H9 (cell line): ENCODE results near the gene ATP6V0A1. TPM values are rescaled to one million over a fixed set of nuclear protein-coding genes. Genes with fewer than 3 reads are reported as not detected.

Experiments used
- DNase-seq: peaks from one replicate; pipeline ENCODE4 v3.0.0-alpha.2; 2017
- H2AFZ ChIP-seq: one replicate; pipeline ENCODE4 v1.6.1; 2013; ENCODE audit warnings: mild to moderate bottlenecking, low read length, control low read depth, moderate library complexity
- H2AK5ac ChIP-seq: 2 replicates; pipeline ENCODE4 v1.6.1; 2013; ENCODE audit warnings: low read length, control low read depth, mixed read lengths; ENCODE audit not compliant: insufficient read length
- H2BK120ac ChIP-seq: one replicate; pipeline ENCODE4 v1.6.1; 2013; ENCODE audit warnings: low read depth, mild to moderate bottlenecking, low read length, control low read depth, inconsistent platforms; ENCODE audit not compliant: poor library complexity, severe bottlenecking
- H2BK12ac ChIP-seq: 2 replicates; pipeline ENCODE4 v1.6.1; 2013; ENCODE audit warnings: low read length, control low read depth, mixed read lengths, low read depth; ENCODE audit not compliant: insufficient read length
- H2BK15ac ChIP-seq: 2 replicates; pipeline ENCODE4 v1.6.1; 2013; ENCODE audit warnings: low read depth, low read length, control low read depth
- H2BK20ac ChIP-seq: one replicate; pipeline ENCODE4 v1.6.1; 2013; ENCODE audit warnings: low read depth, mild to moderate bottlenecking, low read length, control low read depth, inconsistent platforms; ENCODE audit not compliant: poor library complexity, severe bottlenecking
- H2BK5ac ChIP-seq: 2 replicates; pipeline ENCODE4 v1.6.1; 2013; ENCODE audit warnings: low read length, control low read depth, mixed read lengths; ENCODE audit not compliant: insufficient read length
- H3K14ac ChIP-seq: 2 replicates; pipeline ENCODE4 v1.6.1; 2013; ENCODE audit warnings: low read length, control low read depth; ENCODE audit not compliant: insufficient read depth
- H3K18ac ChIP-seq: 2 replicates; pipeline ENCODE4 v1.6.1; 2013; ENCODE audit warnings: low read depth, mild to moderate bottlenecking, mixed read lengths, low read length, control low read depth; ENCODE audit not compliant: insufficient read length
- H3K23ac ChIP-seq: 2 replicates; pipeline ENCODE4 v1.6.1; 2013; ENCODE audit warnings: low read length, control low read depth, mixed read lengths, low read depth; ENCODE audit not compliant: insufficient read length
- H3K23me2 ChIP-seq: 2 replicates; pipeline ENCODE4 v1.6.1; 2013; ENCODE audit warnings: low read depth, mild to moderate bottlenecking, mixed read lengths, low read length, control low read depth; ENCODE audit not compliant: insufficient read length, poor library complexity, severe bottlenecking
- H3K27ac ChIP-seq: 2 replicates; pipeline ENCODE4 v1.5.1; 2013; ENCODE audit warnings: low read length, control low read depth, mixed read lengths, low read depth; ENCODE audit not compliant: insufficient read length
- H3K27me3 ChIP-seq: 2 replicates; pipeline ENCODE4 v1.6.1; 2013; ENCODE audit warnings: low read length, control low read depth, inconsistent platforms; ENCODE audit not compliant: insufficient read depth
- H3K4ac ChIP-seq: 2 replicates; pipeline ENCODE4 v1.6.1; 2013; ENCODE audit warnings: low read depth, mild to moderate bottlenecking, control low read depth, inconsistent platforms, low read length, moderate library complexity
- H3K4me1 ChIP-seq: 2 replicates; pipeline ENCODE4 v1.6.1; 2013; ENCODE audit warnings: low read length, control low read depth, inconsistent platforms; ENCODE audit not compliant: insufficient read depth
- H3K4me2 ChIP-seq: 2 replicates; pipeline ENCODE4 v1.6.1; 2013; ENCODE audit warnings: low read length, control low read depth, mixed read lengths; ENCODE audit not compliant: insufficient read length, insufficient read depth
- H3K56ac ChIP-seq: 2 replicates; pipeline ENCODE4 v1.6.1; 2013; ENCODE audit warnings: low read depth, mild to moderate bottlenecking, mixed read lengths, low read length, control low read depth; ENCODE audit not compliant: insufficient read length
- H3K79me1 ChIP-seq: 2 replicates; pipeline ENCODE4 v1.6.1; 2013; ENCODE audit warnings: low read depth, mild to moderate bottlenecking, moderate library complexity, low read length, control low read depth, inconsistent platforms; ENCODE audit not compliant: insufficient read depth, poor library complexity, severe bottlenecking
- H3K79me2 ChIP-seq: 2 replicates; pipeline ENCODE4 v1.6.1; 2013; ENCODE audit warnings: low read length, control low read depth, inconsistent platforms; ENCODE audit not compliant: insufficient read depth
- H3K9ac ChIP-seq: 2 replicates; pipeline ENCODE4 v1.6.1; 2013; ENCODE audit warnings: low read length, control low read depth, mixed read lengths; ENCODE audit not compliant: insufficient read length; ENCODE audit errors: extremely low read depth
- H3K9me3 ChIP-seq: one replicate; pipeline ENCODE4 v1.6.1; 2013; ENCODE audit warnings: low read depth, low read length, inconsistent platforms; ENCODE audit not compliant: control insufficient read depth
- H3T11ph ChIP-seq: one replicate; pipeline ENCODE4 v1.6.1; 2013; ENCODE audit warnings: mild to moderate bottlenecking, low read length, control low read depth, inconsistent platforms
- H4K20me1 ChIP-seq: one replicate; pipeline ENCODE4 v1.6.1; 2013; ENCODE audit not compliant: control insufficient read depth, insufficient read length, insufficient read depth
- H4K5ac ChIP-seq: 2 replicates; pipeline ENCODE4 v1.6.1; 2013; ENCODE audit warnings: low read depth, mild to moderate bottlenecking, mixed read lengths, low read length, control low read depth; ENCODE audit not compliant: insufficient read length
- H4K8ac ChIP-seq: replicated peaks from 2 replicates; pipeline ENCODE4 v1.6.1; 2013; ENCODE audit warnings: low read length, control low read depth, mixed read lengths, low read depth; ENCODE audit not compliant: insufficient read length
- H4K91ac ChIP-seq: 2 replicates; pipeline ENCODE4 v1.6.1; 2013; ENCODE audit warnings: low read depth, mild to moderate bottlenecking, moderate library complexity, mixed read lengths, low read length, control low read depth; ENCODE audit not compliant: insufficient read length
- H3K27ac Mint-ChIP-seq, 3 experiments: 2 replicates in 2 of 3; 3 replicates in 1 of 3; pipeline ENCODE4 v1.8.0; 2020 to 2021; ENCODE audit warnings: mixed read lengths in 3 of 3, mild to moderate bottlenecking in 1 of 3, moderate library complexity in 1 of 3
- H3K27me3 Mint-ChIP-seq: 2 replicates; pipeline ENCODE4 v1.8.0; 2021; ENCODE audit warnings: low read depth, mild to moderate bottlenecking, moderate library complexity, mixed read lengths
- H3K36me3 Mint-ChIP-seq, 3 experiments: 2 replicates in 2 of 3; 3 replicates in 1 of 3; pipeline ENCODE4 v1.8.0; 2020 to 2021; ENCODE audit warnings: low read depth in 3 of 3, mixed read lengths in 3 of 3; ENCODE audit not compliant: insufficient read depth in 1 of 3
- H3K4me1 Mint-ChIP-seq, 2 experiments: 2 replicates each; pipeline ENCODE4 v1.8.0; 2020; ENCODE audit warnings: mixed read lengths in 2 of 2
- H3K4me3 Mint-ChIP-seq, 2 experiments: 2 replicates in 1 of 2; 3 replicates in 1 of 2; pipeline ENCODE4 v1.8.0; 2020 to 2021; ENCODE audit warnings: mild to moderate bottlenecking in 2 of 2, mixed read lengths in 2 of 2, moderate library complexity in 1 of 2
- H3K9me3 Mint-ChIP-seq, 2 experiments: 2 replicates in 1 of 2; 3 replicates in 1 of 2; pipeline ENCODE4 v1.8.0; 2020; ENCODE audit warnings: mild to moderate bottlenecking in 2 of 2, mixed read lengths in 2 of 2, moderate library complexity in 1 of 2
- WGBS: extraction: QIAGEN DNeasy Blood & Tissue Kit; methylation state at CpG from one replicate; pipeline ENCODE4 v1.1.7; 2013; ENCODE audit warnings: missing lambda C conversion rate, low lambda C conversion rate, mixed read lengths; ENCODE audit not compliant: insufficient read length; ENCODE audit errors: extremely low coverage; 5-methylcytosine and 5-hydroxymethylcytosine counted together
- total RNA-seq: library from RNA; stranded (reverse); gene quantifications from 2 replicates; pipeline ENCODE4 v1.2.1, GENCODE V29; 2021
- TF ChIP-seq, protein P1 (sequence below): fragments of 200-600 bp; sonication (generic); conservative IDR thresholded peaks from 3 replicates; pipeline ENCODE4 v1.8.0; 2021; ENCODE audit warnings: antibody characterized with exemption, mild to moderate bottlenecking

ATP6V0A1 gene
- total RNA-seq, 1 experiment from 2014 or later: 54.1 TPM

DNA sequence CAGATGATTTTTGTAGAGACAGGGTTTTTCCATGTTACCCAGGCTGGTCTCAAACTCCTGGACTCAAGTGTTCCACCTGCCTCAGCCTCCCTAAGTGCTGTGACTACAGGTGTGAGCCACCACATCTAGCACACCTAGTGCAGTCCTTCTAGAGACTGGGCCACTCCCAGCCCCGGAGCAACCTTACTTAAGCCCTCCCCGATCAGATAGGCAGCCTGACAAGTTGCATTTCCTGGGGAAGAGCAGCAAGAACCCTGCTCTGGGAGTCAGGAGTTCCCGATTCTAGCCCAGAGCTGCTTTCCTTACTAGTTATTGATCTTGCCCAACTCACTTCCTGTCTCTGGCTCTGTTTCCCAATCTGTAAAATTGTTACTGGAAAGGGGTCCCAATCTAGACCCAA is 70.4 kb downstream of the ATP6V0A1 start:
- H4K91ac ChIP-seq: no peak overlapping the region

More for the DNA sequence above, 70.4 kb downstream of the ATP6V0A1 start:
- no peak overlapping the region for H2AFZ ChIP-seq
- H3K23ac ChIP-seq: no peak overlapping the region
- H3T11ph ChIP-seq: no peak overlapping the region
- H3K36me3 Mint-ChIP-seq: no peaks in the 10 kb centered on the region; a peak in 2 of 7 replicates
- TF ChIP-seq, protein P1, sequence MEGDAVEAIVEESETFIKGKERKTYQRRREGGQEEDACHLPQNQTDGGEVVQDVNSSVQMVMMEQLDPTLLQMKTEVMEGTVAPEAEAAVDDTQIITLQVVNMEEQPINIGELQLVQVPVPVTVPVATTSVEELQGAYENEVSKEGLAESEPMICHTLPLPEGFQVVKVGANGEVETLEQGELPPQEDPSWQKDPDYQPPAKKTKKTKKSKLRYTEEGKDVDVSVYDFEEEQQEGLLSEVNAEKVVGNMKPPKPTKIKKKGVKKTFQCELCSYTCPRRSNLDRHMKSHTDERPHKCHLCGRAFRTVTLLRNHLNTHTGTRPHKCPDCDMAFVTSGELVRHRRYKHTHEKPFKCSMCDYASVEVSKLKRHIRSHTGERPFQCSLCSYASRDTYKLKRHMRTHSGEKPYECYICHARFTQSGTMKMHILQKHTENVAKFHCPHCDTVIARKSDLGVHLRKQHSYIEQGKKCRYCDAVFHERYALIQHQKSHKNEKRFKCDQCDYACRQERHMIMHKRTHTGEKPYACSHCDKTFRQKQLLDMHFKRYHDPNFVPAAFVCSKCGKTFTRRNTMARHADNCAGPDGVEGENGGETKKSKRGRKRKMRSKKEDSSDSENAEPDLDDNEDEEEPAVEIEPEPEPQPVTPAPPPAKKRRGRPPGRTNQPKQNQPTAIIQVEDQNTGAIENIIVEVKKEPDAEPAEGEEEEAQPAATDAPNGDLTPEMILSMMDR: no peak
- H3K14ac ChIP-seq: no peak overlapping the region
- no peaks in the 10 kb centered on the region for H3K9me3 ChIP-seq
- H3K4me3 Mint-ChIP-seq: no peak overlapping the region
- H3K4ac ChIP-seq: no peak overlapping the region
- H3K27me3 ChIP-seq: no peaks in the 10 kb centered on the region
- H3K27ac ChIP-seq: no peak overlapping the region
- no peaks in the 10 kb centered on the region for H3K79me2 ChIP-seq
- no peak overlapping the region for H4K5ac ChIP-seq
- H3K4me2 ChIP-seq: no peak overlapping the region
- no peak overlapping the region for H3K27ac Mint-ChIP-seq
- H3K27me3 Mint-ChIP-seq: peaks cover 45% of the 10 kb centered on the region
- H2BK120ac ChIP-seq: no peak overlapping the region
- H2BK15ac ChIP-seq: no peak overlapping the region
- H3K18ac ChIP-seq: no peak overlapping the region
- H3K56ac ChIP-seq: no peak overlapping the region
- peaks cover 3% of the 10 kb centered on the region for H3K23me2 ChIP-seq
- H2BK12ac ChIP-seq: no peak overlapping the region
- no CpG with 5 or more reads among the region's 3 CpGs for WGBS
- no peak overlapping the region for H2AK5ac ChIP-seq
- no peaks in the 10 kb centered on the region for H3K4me1 ChIP-seq
- H3K9me3 Mint-ChIP-seq: 0 out of 5 replicates have a peak, but pooled peaks cover 0 to 3% of the 10 kb centered on the region in 2 experiments
- no peak overlapping the region for H3K9ac ChIP-seq
- peaks cover 2 to 8% of the 10 kb centered on the region in 2 experiments; a peak in 3 of 4 replicates for H3K4me1 Mint-ChIP-seq
- H2BK5ac ChIP-seq: no peak overlapping the region
- no peak overlapping the region for H2BK20ac ChIP-seq
- no peaks in the 10 kb centered on the region for H3K79me1 ChIP-seq
- no peaks in the 10 kb centered on the region for H4K20me1 ChIP-seq
- no peak for DNase-seq
- no peak overlapping the region for H4K8ac ChIP-seq
